HepG2 (cell line): Measurements from ENCODE around the gene MED22. TPM values are rescaled to one million over a fixed set of nuclear protein-coding genes. Genes with fewer than 3 reads are reported as not detected.

ENCODE experiments used
- ETV6 ChIP-seq: sonication (generic); formaldehyde crosslinking; conservative IDR thresholded peaks from 2 replicates; pipeline ENCODE4 v1.4.0; 2020; ENCODE audit warnings: missing genetic modification reagents
- FOXK1 ChIP-seq: sonication (generic); formaldehyde crosslinking; IDR thresholded peaks from 2 replicates; pipeline ENCODE4 v1.4.0; 2020; ENCODE audit warnings: low read depth, missing genetic modification reagents, borderline replicate concordance
- FOXM1 ChIP-seq: sonication (generic); formaldehyde crosslinking; IDR thresholded peaks from 2 replicates; pipeline ENCODE4 v1.5.0; 2020; ENCODE audit warnings: missing genetic modification reagents
- GATA4 ChIP-seq: sonication (generic); IDR thresholded peaks from 2 replicates; pipeline ENCODE4 v1.6.1; 2016; ENCODE audit warnings: antibody characterized with exemption, low read depth, borderline replicate concordance
- GATAD2A ChIP-seq: IDR thresholded peaks from 2 replicates; pipeline ENCODE4 v1.6.1; 2016
- KDM2A ChIP-seq: sonication (generic); formaldehyde crosslinking; IDR thresholded peaks from 2 replicates; pipeline ENCODE4 v1.4.0; 2020; ENCODE audit warnings: low read depth, missing genetic modification reagents, borderline replicate concordance
- MAZ ChIP-seq, 2 experiments: sonication (generic) in 1 of 2; formaldehyde crosslinking in 1 of 2; IDR thresholded peaks; 2 replicates each; pipeline versions ENCODE4 v1.5.0 to v1.6.1; 2012 to 2020; ENCODE audit warnings: low read depth in 2 of 2, mild to moderate bottlenecking in 2 of 2, borderline replicate concordance in 1 of 2, improper control_type of control experiment in 1 of 2, low read length in 1 of 2, missing genetic modification reagents in 1 of 2, moderate library complexity in 1 of 2
- MIER2 ChIP-seq: IDR thresholded peaks from 2 replicates; pipeline ENCODE4 v1.6.1; 2016; ENCODE audit warnings: missing biosample characterization, missing genetic modification reagents
- NFKBIZ ChIP-seq: IDR thresholded peaks from 2 replicates; pipeline ENCODE4 v1.6.1; 2018; ENCODE audit warnings: missing genetic modification reagents, missing compliant biosample characterization
- NR3C1 ChIP-seq: sonication (generic); formaldehyde crosslinking; IDR thresholded peaks from 2 replicates; pipeline ENCODE4 v1.4.0; 2020; ENCODE audit warnings: missing genetic modification reagents
- POGZ ChIP-seq: sonication (generic); formaldehyde crosslinking; IDR thresholded peaks from 2 replicates; pipeline ENCODE4 v1.4.0; 2020; ENCODE audit warnings: mild to moderate bottlenecking, missing genetic modification reagents
- REXO4 ChIP-seq: sonication (generic); formaldehyde crosslinking; IDR thresholded peaks from 2 replicates; pipeline ENCODE4 v1.8.0; 2022; ENCODE audit warnings: missing genetic modification reagents, mild to moderate bottlenecking, borderline replicate concordance
- TAF15 ChIP-seq: fragments of 200-400 bp; formaldehyde crosslinking; IDR thresholded peaks from one replicate; pipeline ENCODE4 v1.6.1; 2018; ENCODE audit warnings: mild to moderate bottlenecking, low read depth, low read length; ENCODE audit not compliant: poor library complexity, severe bottlenecking
- XBP1 ChIP-seq: sonication (generic); formaldehyde crosslinking; IDR thresholded peaks from 2 replicates; pipeline ENCODE4 v1.5.0; 2020; ENCODE audit warnings: missing genetic modification reagents
- ZHX2 ChIP-seq, 2 experiments: sonication (generic) in 1 of 2; formaldehyde crosslinking in 1 of 2; IDR thresholded peaks; 2 replicates each; pipeline versions ENCODE4 v1.6.1 to v1.9.0; 2014 to 2022; ENCODE audit warnings: antibody characterized with exemption in 1 of 2, borderline replicate concordance in 1 of 2, inconsistent platforms in 1 of 2, low read depth in 1 of 2, missing genetic modification reagents in 1 of 2
- ZMYM4 ChIP-seq: sonication (generic); formaldehyde crosslinking; IDR thresholded peaks from 2 replicates; pipeline ENCODE4 v1.8.1; 2023; ENCODE audit warnings: mild to moderate bottlenecking, missing genetic modification reagents
- ZNF260 ChIP-seq: sonication (generic); formaldehyde crosslinking; IDR thresholded peaks from 2 replicates; pipeline ENCODE4 v1.4.0; 2020; ENCODE audit warnings: missing genetic modification reagents, low read depth, mild to moderate bottlenecking, borderline replicate concordance
- ZNF331 ChIP-seq: sonication (generic); formaldehyde crosslinking; IDR thresholded peaks from 2 replicates; pipeline ENCODE4 v1.4.0; 2020; ENCODE audit warnings: missing genetic modification reagents
- ZNF761 ChIP-seq: sonication (generic); formaldehyde crosslinking; conservative IDR thresholded peaks from 2 replicates; pipeline ENCODE4 v1.4.0; 2020; ENCODE audit warnings: mild to moderate bottlenecking, missing genetic modification reagents
- ZNF782 ChIP-seq: sonication (generic); formaldehyde crosslinking; IDR thresholded peaks from 2 replicates; pipeline ENCODE4 v1.4.0; 2020; ENCODE audit warnings: missing genetic modification reagents, mild to moderate bottlenecking, borderline replicate concordance
- polyA plus RNA-seq, 8 experiments: library from polyadenylated mRNA; depleted of rRNA in 3 of 8; stranded (reverse) in 7 of 8; unstranded in 1 of 8; fragments of >200 nt; fragmentation: Illumina TruSeq in 4 of 8; extraction: Trizol in 4 of 8; gene quantifications; 2 replicates each; pipeline versions ENCODE4 v1.2.1 to v1.2.3, GENCODE V29; 2011 to 2016; ENCODE audit warnings: low read depth in 4 of 8, missing spikeins in 1 of 8, mixed read lengths in 1 of 8; ENCODE audit not compliant: insufficient read depth in 1 of 8
- total RNA-seq, 5 experiments: library from RNA; depleted of rRNA; stranded (reverse); fragments of >200 nt; fragmentation: Illumina TruSeq; extraction: Trizol; gene quantifications; 2 replicates each; pipeline ENCODE4 v1.2.3, GENCODE V29; 2016; ENCODE audit warnings: low read depth in 1 of 5
- TF ChIP-seq, protein P1 (sequence below): IDR thresholded peaks from 2 replicates; pipeline ENCODE4 v1.6.1; 2018; ENCODE audit warnings: missing genetic modification reagents, mild to moderate bottlenecking, missing compliant biosample characterization
- TF ChIP-seq, protein P2 (sequence below): sonication (generic); formaldehyde crosslinking; IDR thresholded peaks from 2 replicates; pipeline ENCODE4 v1.4.0; 2020; ENCODE audit warnings: mild to moderate bottlenecking, missing genetic modification reagents

MED22 gene
- total and polyA plus RNA-seq, 2 of the 13 experiments (the other 11 are each of a cell fraction or from before 2014, with no cell fraction given) = 15.8 to 22.1 TPM

DNA sequence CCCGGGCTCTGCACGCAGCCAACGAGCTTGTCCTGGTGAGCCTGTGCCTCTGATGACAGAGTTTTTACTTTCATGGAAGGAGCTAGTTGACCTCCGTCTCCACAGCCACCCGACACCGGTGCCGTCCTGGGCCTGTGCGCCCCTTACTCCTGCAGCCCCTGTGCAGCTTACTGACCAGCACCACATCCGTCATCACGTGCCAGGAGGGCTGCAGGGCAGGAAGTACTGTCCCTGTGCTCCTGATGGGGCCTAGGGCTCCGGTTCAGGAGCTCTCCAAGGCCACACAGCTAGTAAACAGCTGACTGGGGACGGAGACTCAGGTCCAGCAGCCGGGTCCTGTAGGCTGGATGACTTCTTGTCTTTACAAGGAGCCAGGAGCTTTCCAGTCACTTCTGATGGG lies 38.4 kb upstream of the MED22 start (continued):
- TF ChIP-seq ZHX2 (IDR thresholded peaks at IDR 0.05; ENCODE audit: low read depth) = no peak
- no peak for TF ChIP-seq ZHX2 (CRISPR knock-in tag; IDR thresholded peaks at IDR 0.05; ENCODE audit: borderline replicate concordance)
- no peak for TF ChIP-seq MAZ (IDR thresholded peaks at IDR 0.05; ENCODE audit: borderline replicate concordance, low read depth, low read length)
- no peak for TF ChIP-seq MAZ (CRISPR knock-in tag; IDR thresholded peaks at IDR 0.05; ENCODE audit: low read depth)
- TF ChIP-seq ZNF331 (CRISPR knock-in tag) = no peak
- TF ChIP-seq REXO4 (CRISPR knock-in tag) = no peak
- TF ChIP-seq KDM2A (CRISPR knock-in tag) = peak; percentile 75; the same call in 1 of the 2 replicates
- TF ChIP-seq, protein P1, sequence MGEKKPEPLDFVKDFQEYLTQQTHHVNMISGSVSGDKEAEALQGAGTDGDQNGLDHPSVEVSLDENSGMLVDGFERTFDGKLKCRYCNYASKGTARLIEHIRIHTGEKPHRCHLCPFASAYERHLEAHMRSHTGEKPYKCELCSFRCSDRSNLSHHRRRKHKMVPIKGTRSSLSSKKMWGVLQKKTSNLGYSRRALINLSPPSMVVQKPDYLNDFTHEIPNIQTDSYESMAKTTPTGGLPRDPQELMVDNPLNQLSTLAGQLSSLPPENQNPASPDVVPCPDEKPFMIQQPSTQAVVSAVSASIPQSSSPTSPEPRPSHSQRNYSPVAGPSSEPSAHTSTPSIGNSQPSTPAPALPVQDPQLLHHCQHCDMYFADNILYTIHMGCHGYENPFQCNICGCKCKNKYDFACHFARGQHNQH (CRISPR knock-in tag) = 0 out of 2 replicates have a peak, but pooled peaks have one; percentile 21
- TF ChIP-seq ZNF761 (CRISPR knock-in tag) = 0 out of 2 replicates have a peak, but pooled peaks have one; percentile 42
- no peak for TF ChIP-seq FOXM1 (CRISPR knock-in tag)
- TF ChIP-seq GATAD2A (CRISPR knock-in tag) = peak; percentile 75
- TF ChIP-seq MIER2 (CRISPR knock-in tag) = 0 out of 2 replicates have a peak, but pooled peaks have one; percentile 27
- no peak for TF ChIP-seq NR3C1
- no peak for TF ChIP-seq NFKBIZ (CRISPR knock-in tag)
- no peak for TF ChIP-seq ZMYM4 (CRISPR knock-in tag)
- no peak for TF ChIP-seq ETV6
- TF ChIP-seq XBP1 (CRISPR knock-in tag) = no peak
- TF ChIP-seq TAF15 = no peak
- TF ChIP-seq POGZ = no peak
- TF ChIP-seq, protein P2, sequence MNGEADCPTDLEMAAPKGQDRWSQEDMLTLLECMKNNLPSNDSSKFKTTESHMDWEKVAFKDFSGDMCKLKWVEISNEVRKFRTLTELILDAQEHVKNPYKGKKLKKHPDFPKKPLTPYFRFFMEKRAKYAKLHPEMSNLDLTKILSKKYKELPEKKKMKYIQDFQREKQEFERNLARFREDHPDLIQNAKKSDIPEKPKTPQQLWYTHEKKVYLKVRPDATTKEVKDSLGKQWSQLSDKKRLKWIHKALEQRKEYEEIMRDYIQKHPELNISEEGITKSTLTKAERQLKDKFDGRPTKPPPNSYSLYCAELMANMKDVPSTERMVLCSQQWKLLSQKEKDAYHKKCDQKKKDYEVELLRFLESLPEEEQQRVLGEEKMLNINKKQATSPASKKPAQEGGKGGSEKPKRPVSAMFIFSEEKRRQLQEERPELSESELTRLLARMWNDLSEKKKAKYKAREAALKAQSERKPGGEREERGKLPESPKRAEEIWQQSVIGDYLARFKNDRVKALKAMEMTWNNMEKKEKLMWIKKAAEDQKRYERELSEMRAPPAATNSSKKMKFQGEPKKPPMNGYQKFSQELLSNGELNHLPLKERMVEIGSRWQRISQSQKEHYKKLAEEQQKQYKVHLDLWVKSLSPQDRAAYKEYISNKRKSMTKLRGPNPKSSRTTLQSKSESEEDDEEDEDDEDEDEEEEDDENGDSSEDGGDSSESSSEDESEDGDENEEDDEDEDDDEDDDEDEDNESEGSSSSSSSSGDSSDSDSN (CRISPR knock-in tag) = no peak
- TF ChIP-seq ZNF260 (CRISPR knock-in tag) = no peak
- peak; percentile 50; the same call in 1 of the 2 replicates for TF ChIP-seq FOXK1
- TF ChIP-seq GATA4 = no peak
- no peak for TF ChIP-seq ZNF782 (CRISPR knock-in tag)
